Breast epithelium (tissue), 4 donors: ENCODE results near the gene TBXAS1. TPM values are rescaled to one million over a fixed set of nuclear protein-coding genes. Genes with fewer than 3 reads are reported as not detected.

Experiments used
- DNase-seq, 2 donors: peaks; one replicate each; pipeline ENCODE4 v3.0.0-alpha.2; 2019; ENCODE audit warnings: low spot score in 2 of 2
- H3K27ac ChIP-seq, 2 donors: fragments of 200-600 bp; sonication (generic) in 1 of 2; one replicate each; pipeline ENCODE4 v1.5.1; 2016 to 2019; ENCODE audit warnings: mild to moderate bottlenecking in 1 of 2
- H3K27me3 ChIP-seq, 2 donors: fragments of 200-600 bp; sonication (generic) in 1 of 2; one replicate each; pipeline versions ENCODE4 v1.5.1 to v1.6.0; 2017 to 2019; ENCODE audit warnings: control low read depth in 1 of 2, mild to moderate bottlenecking in 1 of 2
- H3K36me3 ChIP-seq: fragments of 200-600 bp; one replicate; pipeline ENCODE4 v1.5.1; 2019
- H3K4me1 ChIP-seq, 2 donors: fragments of 200-600 bp; sonication (generic); one replicate each; pipeline ENCODE4 v1.5.1; 2016 to 2019; ENCODE audit warnings: control low read depth in 1 of 2
- H3K4me3 ChIP-seq, 3 donors: fragments of 200-600 bp; sonication (generic); 1 replicate in 2 of 3; 2 replicates in 1 of 3; pipeline ENCODE4 v1.5.1; 2016 to 2019; ENCODE audit warnings: mild to moderate bottlenecking in 3 of 3, moderate library complexity in 2 of 3
- H3K9me3 ChIP-seq, 2 donors: fragments of 200-600 bp; sonication (generic) in 1 of 2; one replicate each; pipeline ENCODE4 v1.5.1; 2016 to 2019; ENCODE audit warnings: control low read depth in 1 of 2
- POLR2A ChIP-seq: fragments of 450-650 bp; IDR thresholded peaks from one replicate; pipeline ENCODE4 v1.6.1; 2016; ENCODE audit warnings: antibody characterized with exemption, mild to moderate bottlenecking, moderate library complexity
- POLR2AphosphoS5 ChIP-seq, 3 donors: sonication (generic); formaldehyde crosslinking; IDR thresholded peaks; one replicate each; pipeline ENCODE4 v1.6.1; 2017; ENCODE audit warnings: antibody characterized with exemption in 3 of 3
- intact Hi-C: fragments of 100-400 bp; cut with DNase I; formaldehyde crosslinking; loops from one replicate; pipeline ENCODE4 v1.15.1; 2023; ENCODE audit warnings: low total_unique reads
- total RNA-seq, 3 donors: library from RNA; depleted of rRNA; stranded (reverse); fragments of >200 nt; gene quantifications; one replicate each; pipeline ENCODE4 v1.1.0, GENCODE V29; 2016
- TF ChIP-seq, protein P1 (sequence below), 3 donors: fragments of 450-650 bp; IDR thresholded peaks; one replicate each; pipeline ENCODE4 v1.5.1; 2016 to 2017; ENCODE audit warnings: antibody characterized with exemption in 3 of 3, mild to moderate bottlenecking in 3 of 3, moderate library complexity in 3 of 3

TBXAS1 gene
- total RNA-seq, 3 donors from 2014 or later, result 17.7 to 59.8 (median 17.9) TPM

- no peaks in the 10 kb centered on the region for H3K27me3 ChIP-seq
- H3K4me3 ChIP-seq, result no peak overlapping the region
- H3K27ac ChIP-seq, result no peak overlapping the region
- TF ChIP-seq POLR2AphosphoS5 (IDR thresholded peaks at IDR 0.05) (no peak), POLR2A (no peak)
- TF ChIP-seq, protein P1, sequence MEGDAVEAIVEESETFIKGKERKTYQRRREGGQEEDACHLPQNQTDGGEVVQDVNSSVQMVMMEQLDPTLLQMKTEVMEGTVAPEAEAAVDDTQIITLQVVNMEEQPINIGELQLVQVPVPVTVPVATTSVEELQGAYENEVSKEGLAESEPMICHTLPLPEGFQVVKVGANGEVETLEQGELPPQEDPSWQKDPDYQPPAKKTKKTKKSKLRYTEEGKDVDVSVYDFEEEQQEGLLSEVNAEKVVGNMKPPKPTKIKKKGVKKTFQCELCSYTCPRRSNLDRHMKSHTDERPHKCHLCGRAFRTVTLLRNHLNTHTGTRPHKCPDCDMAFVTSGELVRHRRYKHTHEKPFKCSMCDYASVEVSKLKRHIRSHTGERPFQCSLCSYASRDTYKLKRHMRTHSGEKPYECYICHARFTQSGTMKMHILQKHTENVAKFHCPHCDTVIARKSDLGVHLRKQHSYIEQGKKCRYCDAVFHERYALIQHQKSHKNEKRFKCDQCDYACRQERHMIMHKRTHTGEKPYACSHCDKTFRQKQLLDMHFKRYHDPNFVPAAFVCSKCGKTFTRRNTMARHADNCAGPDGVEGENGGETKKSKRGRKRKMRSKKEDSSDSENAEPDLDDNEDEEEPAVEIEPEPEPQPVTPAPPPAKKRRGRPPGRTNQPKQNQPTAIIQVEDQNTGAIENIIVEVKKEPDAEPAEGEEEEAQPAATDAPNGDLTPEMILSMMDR (IDR thresholded peaks at IDR 0.05), result no peak
- no peaks in the 10 kb centered on the region for H3K9me3 ChIP-seq
- H3K36me3 ChIP-seq, result no peaks in the 10 kb centered on the region
- no peaks in the 10 kb centered on the region for H3K4me1 ChIP-seq
- intact Hi-C loops, result no loop called here
- no peak for DNase-seq
These were observed 161.7 kb downstream of the TBXAS1 start for GRCh38 chr7:139990571-139991268.

DNA sequence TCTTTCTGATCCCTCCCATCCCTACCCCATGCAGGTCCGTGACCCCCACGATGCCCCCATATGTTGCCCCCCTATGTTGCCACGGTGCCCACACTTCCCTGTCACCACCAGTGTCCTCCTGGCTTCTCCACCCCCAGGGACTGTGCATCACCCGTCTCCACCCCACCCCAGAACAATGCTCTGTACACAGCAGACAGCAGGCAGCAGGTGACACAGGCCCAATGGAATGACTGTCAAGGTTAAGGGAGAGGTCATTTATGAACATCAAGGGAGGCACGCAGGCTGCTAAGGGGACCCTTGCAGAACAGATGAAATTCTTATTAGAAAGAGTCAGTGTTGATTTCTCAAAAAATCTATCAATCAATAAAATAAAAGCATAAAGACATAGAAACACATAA is 162.2 kb downstream of the TBXAS1 start:
- Histone ChIP-seq H3K36me3 (no peaks in the 10 kb centered on the region), H3K27ac (no peak overlapping the region), H3K4me3 (no peak overlapping the region), H3K4me1 (no peaks in the 10 kb centered on the region), H3K27me3 (no peaks in the 10 kb centered on the region), H3K9me3 (no peaks in the 10 kb centered on the region)
- TF ChIP-seq POLR2AphosphoS5 (IDR thresholded peaks at IDR 0.05), result no peak
- TF ChIP-seq, protein P1 (IDR thresholded peaks at IDR 0.05), result no peak
- TF ChIP-seq POLR2A, result no peak
- no peak for DNase-seq
- intact Hi-C loops, result no loop called here

GRCh38 chr7:139991911-139992310 is 162.8 kb downstream of the TBXAS1 start:
- no peak overlapping the region for H3K4me3 ChIP-seq
- no peaks in the 10 kb centered on the region for H3K27me3 ChIP-seq
- no peak overlapping the region for H3K27ac ChIP-seq
- H3K9me3 ChIP-seq, result no peaks in the 10 kb centered on the region
- H3K36me3 ChIP-seq, result no peaks in the 10 kb centered on the region
- intact Hi-C loops, result no loop called here
- TF ChIP-seq, protein P1 (IDR thresholded peaks at IDR 0.05), result no peak
- TF ChIP-seq POLR2AphosphoS5 (IDR thresholded peaks at IDR 0.05) (no peak), POLR2A (no peak)
- DNase-seq, result no peak
- no peaks in the 10 kb centered on the region for H3K4me1 ChIP-seq

GRCh38 chr7:139992353-139993044 is 163.4 kb downstream of the TBXAS1 start:
- intact Hi-C loops, result no loop called here
- no peak overlapping the region for H3K27ac ChIP-seq
- no peak for TF ChIP-seq POLR2AphosphoS5 (IDR thresholded peaks at IDR 0.05)
- TF ChIP-seq POLR2A, result no peak
- TF ChIP-seq, protein P1 (IDR thresholded peaks at IDR 0.05), result no peak
- H3K27me3 ChIP-seq, result no peaks in the 10 kb centered on the region
- H3K4me1 ChIP-seq, result no peaks in the 10 kb centered on the region
- no peak overlapping the region for H3K4me3 ChIP-seq
- no peak for DNase-seq
- no peaks in the 10 kb centered on the region for H3K36me3 ChIP-seq
- no peaks in the 10 kb centered on the region for H3K9me3 ChIP-seq

DNA sequence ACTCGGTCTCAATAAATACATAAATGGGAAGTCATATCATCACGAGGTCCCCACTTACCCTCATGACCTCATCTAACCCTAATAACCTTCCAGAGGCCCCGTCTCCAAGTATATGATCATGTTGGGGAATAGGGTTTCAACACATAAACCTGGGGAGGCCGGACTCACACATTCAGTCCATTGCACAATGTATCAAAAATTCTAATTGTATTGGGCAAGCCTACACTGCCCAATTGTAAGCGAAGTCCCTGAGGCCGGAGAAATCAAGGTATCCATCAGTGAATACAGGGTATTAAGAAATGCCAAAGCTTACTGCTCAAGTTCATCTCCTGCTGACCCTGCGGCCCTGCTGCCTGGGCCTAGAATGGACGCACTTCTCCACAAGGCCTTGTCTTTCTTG is 164.1 kb downstream of the TBXAS1 start:
- H3K9me3 ChIP-seq, result no peaks in the 10 kb centered on the region
- no peaks in the 10 kb centered on the region for H3K4me1 ChIP-seq
- no peak overlapping the region for H3K27ac ChIP-seq
- H3K36me3 ChIP-seq, result no peaks in the 10 kb centered on the region
- intact Hi-C loops, result no loop called here
- H3K27me3 ChIP-seq, result no peaks in the 10 kb centered on the region
- no peak for TF ChIP-seq POLR2AphosphoS5 (IDR thresholded peaks at IDR 0.05)
- TF ChIP-seq, protein P1 (IDR thresholded peaks at IDR 0.05), result no peak
- TF ChIP-seq POLR2A, result no peak
- no peak for DNase-seq
- H3K4me3 ChIP-seq, result no peak overlapping the region
